ENCODE results near the gene DNAJB11.
"Not testable (repeated sequence)": the region's sequence is repeated elsewhere in the genome, so short reads cannot be mapped to it uniquely, and the experiment has no call there.

DNAJB11 gene

DNA sequence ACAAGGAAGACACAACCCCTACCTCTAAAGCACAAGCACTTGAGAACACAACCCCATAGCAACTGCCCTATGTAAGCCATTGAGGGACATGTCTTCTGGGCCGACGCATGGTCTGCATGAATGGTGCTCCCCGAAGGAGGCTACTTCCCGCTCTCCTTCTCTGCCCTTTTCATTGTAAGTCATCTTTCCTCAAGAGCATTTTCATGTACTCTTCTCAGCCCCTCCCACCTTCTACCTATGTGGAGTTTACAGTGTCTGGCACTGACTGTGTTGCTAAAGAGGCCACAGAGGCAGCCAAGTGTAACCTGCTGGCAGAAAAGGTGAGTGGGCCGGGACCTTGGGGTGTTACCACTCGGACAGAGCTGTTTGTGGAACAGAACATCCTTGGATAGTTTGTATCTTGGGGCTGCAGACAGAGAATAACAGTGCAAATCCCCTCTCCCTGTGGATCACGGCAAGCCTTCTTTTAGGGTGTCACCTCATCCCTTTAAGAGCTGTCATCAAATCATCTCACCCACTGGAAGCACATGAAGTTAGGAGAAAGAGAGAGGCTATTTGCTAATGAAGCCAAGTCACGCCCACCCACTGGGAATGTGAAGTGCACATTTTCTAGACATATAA lies 47.9 kb downstream of the DNAJB11 start:
- DNase-seq (ENCODE audit: low read depth), result no peak

DNA sequence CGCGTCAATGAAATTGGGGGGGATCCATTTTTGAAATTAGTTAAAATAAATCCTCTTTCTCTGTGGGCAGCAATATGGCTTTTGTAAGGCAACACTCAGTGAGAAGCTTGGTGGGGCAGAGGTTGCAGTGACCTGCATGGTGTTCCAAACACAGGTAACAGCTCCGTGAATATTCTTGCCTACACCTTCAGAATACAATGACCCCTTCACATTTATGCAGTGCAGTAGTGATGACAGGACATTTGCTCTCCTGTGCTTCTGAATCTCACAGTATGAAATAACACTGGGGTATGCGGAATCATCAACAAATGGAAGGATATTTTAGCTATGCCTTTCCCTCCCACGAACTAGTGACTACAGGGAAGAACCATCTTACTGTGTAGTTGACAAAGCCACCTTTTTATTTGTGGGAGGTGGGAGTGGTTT lies 49.3 kb downstream of the DNAJB11 start:
- no peak for DNase-seq (ENCODE audit: low read depth)

DNA sequence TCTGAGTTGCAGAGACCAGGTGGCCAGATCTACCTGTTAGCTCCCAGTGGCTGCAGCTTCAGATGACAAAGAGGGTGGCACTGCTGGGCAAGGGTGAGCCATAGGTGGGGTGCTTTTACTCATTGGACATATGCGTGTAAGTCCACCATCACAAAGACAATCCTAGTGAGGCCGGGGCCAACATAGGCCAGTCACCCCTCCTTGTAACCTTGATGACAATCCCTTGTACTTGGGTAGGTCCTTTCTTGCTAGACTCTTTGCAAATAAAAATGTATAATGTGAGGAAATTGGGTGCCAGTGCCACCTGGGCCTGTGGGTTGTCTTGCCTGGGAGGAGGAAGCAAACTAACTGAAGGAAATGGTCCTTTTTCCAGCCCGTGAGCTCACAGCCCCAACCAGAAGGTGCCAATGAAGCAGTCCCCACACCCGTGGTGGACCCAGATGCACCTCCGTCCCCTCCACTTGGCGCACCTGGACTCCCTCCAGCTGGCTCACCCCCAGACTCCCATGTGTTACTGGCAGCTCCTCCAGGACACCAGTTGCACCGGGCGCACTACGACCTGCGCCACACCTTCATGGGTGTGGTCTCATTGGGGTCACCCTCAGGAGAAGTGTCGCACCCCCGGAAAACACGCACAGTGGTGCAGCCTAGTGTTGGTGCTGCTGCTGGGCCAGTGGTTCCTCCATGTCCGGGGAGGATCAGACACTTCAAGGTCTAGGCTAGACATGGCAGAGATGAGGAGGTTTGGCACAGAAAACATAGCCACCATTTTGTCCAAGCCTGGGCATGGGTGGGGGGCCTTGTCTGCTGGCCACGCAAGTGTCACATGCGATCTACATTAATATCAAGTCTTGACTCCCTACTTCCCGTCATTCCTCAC lies 49.9 kb downstream of the DNAJB11 start:
- no peak for DNase-seq (ENCODE audit: low read depth)

DNA sequence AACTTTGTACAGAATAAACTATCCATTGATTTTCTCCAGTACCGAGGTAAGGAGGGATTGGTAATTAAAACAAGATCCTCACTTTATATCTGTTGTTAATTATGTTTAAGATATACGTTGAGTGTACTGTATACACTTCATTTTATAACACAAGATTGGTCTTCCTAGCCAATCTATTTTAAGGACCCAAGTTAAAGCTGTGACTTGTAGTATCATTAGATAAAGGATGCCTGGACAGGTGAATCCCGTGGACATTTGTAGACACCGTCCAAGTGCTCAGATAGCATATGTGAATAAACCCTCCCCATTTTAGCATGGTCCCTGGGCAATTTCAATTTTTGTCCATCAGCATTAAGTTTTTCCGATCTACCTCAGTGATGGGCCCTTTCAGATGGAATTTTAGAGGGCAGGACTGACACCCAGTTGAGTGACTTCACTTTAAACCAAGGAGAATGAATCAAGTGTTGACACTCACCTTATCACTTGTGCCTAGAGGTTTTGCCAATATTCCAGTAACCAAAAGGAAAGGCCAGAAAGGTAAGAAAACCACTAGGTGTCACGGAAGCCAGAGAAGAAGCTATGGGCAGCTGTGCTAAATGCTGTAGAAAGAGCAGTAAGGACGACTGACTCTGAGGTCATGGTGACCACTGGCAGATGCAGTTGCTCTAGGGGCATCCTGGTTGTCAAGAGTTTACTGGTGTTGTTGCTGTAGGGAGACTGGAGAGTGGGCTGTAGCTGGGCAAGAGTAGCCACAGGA lies 51.6 kb downstream of the DNAJB11 start:
- no peak for DNase-seq (ENCODE audit: low read depth)

DNA sequence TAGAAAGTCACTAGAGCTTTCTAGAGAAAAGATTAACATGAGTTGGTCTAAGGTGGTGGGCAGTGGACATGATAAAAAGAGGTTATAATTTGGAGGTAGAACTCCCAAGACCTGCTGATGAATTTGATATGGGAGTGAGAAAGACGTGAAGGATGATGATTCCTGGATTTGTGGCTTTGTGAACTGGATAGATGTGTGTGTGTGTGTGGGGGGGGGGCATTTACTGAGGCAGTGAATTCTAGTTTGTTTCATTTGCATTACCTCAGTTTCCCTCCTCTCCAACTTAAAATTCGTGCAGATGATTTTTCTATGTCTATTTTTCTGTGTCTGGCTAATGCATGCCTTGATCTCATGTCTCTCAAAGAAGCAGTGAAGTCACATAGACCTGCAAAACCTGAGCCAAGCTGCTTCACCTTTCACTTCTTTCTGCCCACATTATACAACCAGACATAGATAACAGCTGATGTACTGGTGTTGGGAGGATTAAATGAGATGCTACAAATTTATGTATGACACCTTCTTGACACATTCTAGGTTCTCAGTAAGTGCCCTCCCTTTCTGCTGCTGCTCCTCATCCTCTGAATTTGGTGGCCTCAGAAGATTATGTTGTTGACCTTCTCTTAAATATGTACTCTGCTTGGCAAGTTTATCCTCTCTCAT lies 52.3 kb downstream of the DNAJB11 start:
- DNase-seq (ENCODE audit: low read depth), result no peak

DNA sequence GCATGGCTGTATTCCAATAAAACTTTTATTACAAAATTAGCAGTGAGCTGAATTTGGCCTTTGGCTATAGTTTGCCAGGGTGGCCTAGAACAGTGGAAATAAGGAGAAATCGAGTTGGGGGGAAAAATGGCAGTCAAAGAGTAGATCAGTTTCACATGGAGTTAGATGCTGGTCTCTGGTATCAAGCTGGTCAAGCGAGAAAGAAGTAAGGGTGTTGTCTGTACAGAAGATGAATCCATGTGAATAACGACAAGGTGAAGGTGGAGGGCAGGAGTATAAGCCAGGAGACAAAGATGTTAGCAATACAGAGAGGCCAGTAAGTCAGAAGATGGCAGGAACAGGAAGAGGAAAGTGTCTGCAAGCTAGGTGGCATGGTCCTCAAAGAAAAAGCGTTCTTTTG lies 54.1 kb downstream of the DNAJB11 start:
- DNase-seq (ENCODE audit: low read depth), result no peak

DNA sequence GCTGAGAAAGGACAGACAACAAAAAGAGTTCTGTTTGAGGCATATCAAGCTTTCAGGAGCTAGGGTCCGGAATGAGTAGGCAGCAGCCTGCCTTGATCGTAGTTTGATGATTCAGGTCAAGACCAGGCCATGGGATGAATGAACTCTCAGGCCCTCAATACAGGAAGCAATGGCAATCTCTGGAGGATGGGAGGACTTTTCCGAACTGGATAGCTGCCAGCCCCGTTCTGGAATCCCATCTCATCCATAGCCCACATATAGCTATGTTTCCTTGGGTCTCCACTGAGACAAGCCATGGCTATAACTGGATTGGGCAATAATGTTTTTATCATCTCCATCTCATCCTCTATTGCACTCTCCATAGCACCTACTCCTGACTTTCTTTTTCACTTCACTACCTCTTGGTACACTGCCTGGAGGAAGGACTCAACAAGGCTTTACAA lies 55.1 kb downstream of the DNAJB11 start:
- no peak for DNase-seq (ENCODE audit: low read depth)

DNA sequence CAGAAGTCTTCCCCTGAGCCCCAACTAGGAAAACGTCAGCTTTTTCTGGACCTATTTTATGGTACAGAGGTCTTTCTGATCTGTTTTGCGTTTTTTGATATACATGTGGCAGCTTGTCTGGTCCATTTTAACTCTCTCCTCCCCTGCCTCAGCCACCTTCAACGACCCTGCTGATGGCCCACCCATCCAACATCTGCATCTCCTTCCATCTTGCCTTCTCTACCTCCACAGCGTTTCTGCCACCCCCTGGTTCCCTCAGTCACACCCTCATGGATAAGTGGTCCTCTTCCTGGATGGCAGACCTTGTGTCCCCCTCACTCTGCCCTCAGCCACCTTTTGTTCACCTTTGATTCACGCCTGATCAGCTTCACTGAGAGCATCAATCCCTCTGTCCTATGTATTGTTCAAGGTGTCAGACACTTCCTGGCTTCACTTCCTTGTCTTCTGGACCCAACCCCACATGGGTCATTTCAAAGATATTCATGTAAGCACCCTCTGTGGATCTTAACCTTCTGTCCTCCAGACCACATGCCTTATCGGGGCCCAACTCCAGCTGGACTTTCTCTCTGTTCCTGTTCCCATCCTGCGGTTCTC lies 55.8 kb downstream of the DNAJB11 start:
- DNase-seq (ENCODE audit: low read depth), result no peak

DNA sequence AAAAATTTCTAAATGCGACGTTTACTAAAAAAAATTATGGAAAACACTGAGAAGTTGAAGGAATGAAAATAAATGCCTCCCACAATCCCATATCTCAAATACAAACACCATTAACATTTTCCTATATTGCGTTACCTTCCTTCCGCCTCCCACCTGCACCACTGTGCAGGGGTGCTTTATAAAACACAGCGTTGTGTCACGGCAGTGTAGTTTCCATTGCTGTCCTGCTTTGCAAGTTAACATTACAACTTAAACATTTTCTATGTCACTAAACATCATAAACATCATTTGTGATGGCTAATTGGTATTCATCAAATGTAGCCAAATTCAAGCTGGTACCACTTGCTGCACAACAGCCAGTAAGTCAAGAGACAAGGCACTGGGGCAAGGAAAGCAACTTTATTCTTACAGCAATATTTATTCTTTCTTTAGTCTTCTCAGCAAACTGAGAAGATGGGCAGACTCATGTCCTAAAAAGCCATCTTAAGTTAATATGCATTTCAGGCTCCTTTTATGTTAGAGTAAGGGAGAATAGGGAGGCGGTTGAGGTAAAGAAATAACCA lies 57.4 kb downstream of the DNAJB11 start:
- DNase-seq (ENCODE audit: low read depth), result no peak

DNA sequence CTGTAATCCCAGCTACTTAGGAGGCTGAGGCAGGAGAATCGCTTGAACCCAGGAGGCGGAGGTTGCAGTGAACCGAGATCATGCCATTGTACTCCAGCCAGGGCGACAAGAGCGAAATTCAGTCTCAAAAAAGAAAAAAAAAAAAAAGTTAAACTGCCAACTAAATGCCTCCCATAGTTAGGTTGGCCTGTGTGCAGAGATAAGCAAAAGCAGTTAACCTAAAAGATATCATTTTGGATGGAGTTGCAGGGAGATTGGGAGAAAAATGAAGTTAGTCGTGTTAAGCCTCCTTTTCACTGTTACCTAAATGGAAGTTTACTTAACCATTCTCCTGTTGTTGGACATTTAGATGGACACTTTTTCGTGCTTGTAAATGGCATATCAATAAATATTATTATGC lies 58.2 kb downstream of the DNAJB11 start:
- no peak for DNase-seq (ENCODE audit: low read depth)

DNA sequence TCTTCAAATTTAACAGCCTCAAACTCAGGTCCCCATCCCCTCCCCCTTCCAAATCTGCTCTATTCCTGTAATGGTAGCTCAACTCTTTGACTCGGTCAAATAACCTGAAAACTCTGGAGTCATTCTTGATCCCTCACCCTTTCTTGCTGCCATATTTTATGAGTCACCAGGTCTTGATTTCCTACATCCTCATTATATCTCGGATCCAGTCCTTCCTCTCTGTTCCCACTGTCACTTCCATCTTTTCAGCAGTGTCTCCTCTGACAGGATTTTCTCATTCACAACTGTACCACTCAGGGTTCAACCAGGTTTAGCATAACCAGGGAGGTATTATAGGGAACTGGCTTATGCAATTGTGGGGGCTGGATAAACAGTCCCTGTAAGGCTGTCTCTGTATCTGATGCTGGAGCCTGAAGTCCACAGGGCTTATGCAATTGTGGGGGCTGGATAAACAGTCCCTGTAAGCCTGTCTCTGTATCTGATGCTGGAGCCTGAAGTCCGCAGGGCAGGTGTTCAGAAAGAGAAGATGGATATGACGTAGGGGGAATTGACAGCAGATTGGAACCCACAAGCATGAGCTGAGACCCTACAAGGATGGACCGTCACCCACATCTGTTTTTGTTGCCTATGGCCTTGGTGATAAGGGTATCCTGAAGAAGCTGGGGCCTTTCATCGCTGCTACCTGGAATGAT lies 60.6 kb downstream of the DNAJB11 start:
- no peak for DNase-seq (ENCODE audit: low read depth)

DNA sequence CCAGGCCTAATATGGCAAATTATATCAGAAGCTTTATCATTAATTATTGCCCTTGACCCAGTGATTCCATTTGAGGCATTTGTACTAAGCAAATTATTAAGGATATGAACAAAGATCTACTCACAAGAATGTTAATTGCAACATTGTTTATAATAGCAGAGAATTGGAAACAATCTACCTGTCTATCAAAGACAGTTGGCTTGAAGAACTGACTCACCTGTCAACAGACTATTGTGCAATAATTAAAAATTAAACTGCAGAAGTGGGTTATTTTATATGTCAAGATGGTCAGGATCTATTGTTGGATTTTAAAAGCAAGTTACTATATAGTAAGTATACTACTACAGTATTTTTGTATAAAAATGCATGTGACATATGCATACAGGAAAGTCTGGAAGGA lies 63.0 kb downstream of the DNAJB11 start:
- no peak for DNase-seq (ENCODE audit: low read depth)

DNA sequence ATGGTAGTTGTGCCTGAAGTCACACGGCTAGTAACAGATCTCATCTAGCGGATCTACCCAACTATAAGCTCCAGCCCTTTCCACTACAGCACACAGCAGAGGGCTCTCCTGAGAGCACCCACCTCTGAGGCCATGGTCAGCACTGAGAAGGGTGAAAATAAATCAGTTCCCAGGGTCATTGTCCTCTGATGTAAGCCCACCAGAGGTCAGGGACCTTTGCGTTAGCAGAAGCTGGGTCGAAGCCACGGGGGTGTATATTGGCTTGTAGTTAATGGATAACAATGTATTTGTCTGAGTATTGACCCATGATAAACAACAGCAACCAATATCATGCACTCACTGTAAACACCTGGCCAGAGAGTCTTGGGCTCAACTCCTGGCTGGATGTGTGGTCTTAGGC lies 63.7 kb downstream of the DNAJB11 start:
- DNase-seq (ENCODE audit: low read depth), result not testable (repeated sequence)
